Bone marrow (tissue), 2 donors: ENCODE results near the gene TUBGCP6.
"Not testable (repeated sequence)": the region's sequence is repeated elsewhere in the genome, so short reads cannot be mapped to it uniquely, and the experiment has no call there.

Experiments
- DNase-seq, 2 donors: peaks; one replicate each; lab custom pipeline; 2025; lab: John Stamatoyannopoulos, UW

Gene TUBGCP6

DNA sequence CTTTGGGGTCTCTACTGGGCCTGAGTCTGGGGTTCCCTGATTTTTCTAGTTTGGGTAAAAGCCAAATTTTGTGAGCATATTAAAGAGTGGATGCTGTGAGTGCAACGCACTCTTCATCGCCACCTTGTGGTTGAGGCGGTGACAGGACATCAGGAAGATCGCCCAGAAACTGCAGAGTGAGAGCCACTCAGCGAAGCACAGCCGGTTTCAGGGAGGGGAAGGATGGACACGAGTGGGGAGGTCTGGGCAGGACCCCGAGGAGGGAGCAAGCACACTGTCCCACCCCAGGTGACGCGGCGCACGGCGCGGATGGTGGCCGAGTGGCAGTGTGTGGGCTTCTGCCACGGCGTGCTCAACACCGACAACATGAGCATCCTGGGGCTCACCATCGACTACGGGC is 34.9 kb downstream of the TUBGCP6 start:
- DNase-seq, result peak in 1 of 2 donors; percentile 27

DNA sequence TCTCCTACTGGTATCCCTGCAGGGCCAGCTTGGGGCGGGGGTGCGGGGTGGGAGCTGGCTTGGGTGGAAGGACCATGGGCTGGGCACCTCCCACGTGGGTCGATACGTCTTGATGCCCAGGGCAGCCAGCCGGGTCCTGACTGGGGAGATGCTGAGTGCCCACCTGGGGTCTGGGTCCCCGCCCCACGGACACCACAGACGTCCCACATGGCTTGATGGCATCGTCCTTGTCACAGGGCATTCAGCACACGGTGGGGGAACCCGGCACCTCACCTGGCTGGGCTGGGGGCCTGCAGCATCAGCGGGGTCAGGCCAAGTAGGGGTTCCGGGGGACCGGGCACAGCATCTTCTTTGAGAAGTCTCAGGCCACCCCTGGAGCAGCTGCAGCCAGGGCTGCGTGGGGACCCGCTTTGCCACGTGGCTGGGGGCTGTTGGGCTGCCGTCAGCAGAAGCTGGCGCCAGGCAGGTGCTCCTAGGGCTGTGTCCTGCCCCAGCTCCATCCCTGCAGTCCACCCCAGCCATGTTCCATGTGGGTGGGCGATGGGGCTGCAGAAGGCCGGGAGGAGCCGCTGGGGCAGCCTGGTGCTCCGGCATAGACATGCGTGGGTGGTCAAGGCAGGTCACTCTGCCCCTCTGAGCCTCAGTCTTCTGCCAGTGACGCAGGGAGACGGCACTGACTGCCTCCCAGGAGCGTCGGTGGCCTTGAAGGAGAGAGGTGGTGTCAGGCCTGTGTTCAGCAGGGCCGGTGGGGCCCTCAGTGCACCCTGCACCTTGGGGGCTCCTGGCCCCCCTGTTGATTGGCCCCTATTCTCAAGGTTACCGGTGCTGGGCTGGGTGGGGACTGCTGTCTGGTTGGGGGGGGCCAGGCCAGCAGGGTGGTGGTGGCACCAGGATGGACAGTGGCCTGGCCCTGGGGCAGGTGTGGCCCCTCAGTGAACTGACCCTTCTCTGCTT is 35.6 kb downstream of the TUBGCP6 start:
- no peak for DNase-seq

DNA sequence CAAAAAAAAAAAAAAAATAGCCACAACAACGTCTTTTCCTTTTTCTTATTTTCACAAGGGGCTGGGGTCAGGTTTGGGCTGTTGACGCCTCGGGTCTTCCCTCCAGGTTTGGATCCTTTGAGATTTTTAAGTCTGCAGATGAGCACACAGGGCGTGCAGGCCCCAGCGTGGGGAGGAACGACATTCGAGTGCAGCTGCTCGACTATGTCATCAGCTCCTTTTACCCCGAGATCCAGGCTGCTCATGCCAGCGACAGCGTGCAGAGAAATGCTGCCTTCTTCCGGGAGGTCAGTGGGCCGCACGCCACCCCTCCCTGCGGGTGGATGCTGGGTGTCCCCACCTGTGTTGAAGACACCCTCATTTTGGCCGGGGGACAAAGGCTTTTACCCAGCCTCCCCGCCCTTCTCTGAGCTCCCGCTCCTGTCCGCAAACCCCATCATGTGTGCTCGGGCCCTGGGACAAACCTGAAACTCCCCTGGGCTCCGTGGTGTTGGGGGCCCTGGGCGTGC is 36.3 kb downstream of the TUBGCP6 start:
- no peak for DNase-seq

DNA sequence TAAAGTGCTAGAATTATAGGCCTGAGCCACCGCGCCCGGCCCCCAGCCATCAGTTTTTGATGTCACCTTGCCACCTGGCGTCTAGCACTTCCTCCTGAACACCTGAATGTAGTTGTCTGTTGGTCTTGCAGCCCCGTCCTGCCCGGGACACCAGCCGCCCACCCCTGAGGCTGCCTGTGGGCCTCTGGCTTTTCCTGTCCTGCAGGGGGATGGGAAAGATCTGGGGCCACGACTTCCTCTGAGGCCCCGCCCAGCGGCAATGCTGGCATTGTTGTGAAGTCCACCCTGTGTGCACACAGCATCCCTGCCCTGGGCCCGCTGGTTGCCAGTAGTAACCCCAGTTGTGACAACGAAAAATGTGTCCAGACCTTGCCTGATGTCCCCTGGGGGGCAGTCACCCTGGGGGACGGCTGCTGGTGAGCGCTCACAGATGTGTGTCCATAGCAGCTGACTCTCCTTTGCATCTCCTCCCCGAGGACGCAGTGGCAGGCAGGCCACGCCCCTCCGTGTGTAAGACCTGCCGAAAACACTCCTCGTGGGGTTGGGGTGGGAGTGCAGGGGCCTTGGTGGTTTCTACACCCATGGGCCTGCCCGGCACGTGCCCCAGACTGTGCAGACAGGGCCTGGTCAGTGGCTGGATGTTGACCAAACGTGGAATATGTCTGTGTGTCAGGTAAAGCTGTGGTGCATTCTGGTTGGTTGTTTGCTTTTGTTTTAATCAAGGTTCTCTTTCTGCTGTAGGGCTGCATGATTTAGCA is 37.3 kb downstream of the TUBGCP6 start:
- no peak for DNase-seq

DNA sequence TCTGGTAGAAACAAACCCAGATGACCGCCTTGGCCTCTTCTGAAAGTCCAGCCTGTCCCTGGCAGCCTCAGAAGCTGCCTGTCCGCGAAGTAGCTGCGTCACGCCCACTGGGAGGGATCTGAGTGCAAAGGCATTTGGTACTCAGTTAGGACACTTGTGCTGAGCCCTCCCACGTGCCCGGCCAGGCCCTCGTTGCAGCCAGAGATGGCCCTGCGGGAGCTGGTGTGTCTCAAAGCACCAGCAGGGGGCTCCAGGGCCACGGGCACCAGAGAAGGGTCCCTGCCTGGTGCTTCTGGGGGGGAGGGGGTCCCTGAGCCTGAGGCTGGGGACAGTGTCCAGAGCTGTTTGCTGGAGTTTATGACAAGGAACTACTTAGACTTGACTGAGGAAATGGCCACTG is 38.2 kb downstream of the TUBGCP6 start:
- no peak for DNase-seq

DNA sequence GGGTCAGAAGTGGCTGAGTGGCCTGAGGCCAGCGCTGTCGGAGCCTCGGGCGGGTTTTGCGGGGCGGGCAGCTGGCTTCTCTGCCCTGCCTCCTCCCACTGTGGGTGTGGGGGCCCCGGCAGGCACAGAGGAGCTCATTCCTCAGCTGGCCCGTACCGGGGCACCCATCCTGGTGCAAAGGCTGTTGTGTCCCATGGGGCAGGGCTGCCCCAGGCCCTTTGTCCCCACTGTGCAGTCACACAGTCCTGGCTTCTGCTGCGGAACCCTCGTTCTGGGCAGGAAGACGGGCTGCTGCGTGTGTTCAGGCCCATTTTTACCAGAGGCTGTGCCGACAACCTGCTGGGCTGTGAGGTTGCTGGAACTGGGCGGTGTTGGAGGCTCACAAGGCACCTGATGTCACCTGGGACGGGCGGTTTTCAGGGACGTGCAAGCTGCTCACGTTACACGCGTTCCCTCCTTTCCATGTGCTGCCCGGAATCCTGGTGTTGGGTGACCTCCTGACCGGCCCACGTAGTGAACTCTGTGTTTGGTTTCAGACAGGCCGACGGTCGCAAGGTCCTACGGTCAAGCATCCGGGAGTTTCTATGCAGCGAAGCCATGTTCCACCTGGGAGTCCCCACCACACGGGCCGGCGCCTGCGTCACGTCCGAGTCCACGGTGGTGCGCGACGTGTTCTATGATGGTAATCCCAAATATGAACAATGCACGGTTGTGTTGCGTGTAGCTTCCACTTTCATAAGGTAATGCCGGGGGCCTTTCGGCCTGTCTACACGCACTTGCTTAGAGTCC is 38.8 kb downstream of the TUBGCP6 start:
- DNase-seq, result no peak

DNA sequence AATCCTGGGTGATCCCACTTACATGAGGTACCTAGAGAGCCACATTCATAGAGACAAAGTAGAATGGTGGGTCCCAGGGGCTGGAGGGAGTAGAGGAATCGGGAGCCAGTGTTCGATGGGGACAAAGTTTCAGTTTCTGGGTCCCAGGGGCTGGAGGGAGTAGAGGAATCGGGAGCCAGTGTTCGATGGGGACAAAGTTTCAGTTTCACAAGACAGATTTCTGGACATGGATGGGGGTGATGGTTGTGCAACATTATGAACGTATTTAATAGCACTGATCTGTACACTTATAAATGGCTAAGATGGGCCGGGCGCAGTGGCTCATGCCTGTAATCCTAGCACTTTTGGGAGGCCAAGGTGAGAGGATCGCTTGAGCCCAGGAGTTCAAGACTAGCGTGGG is 39.8 kb downstream of the TUBGCP6 start:
- not testable (repeated sequence) for DNase-seq

DNA sequence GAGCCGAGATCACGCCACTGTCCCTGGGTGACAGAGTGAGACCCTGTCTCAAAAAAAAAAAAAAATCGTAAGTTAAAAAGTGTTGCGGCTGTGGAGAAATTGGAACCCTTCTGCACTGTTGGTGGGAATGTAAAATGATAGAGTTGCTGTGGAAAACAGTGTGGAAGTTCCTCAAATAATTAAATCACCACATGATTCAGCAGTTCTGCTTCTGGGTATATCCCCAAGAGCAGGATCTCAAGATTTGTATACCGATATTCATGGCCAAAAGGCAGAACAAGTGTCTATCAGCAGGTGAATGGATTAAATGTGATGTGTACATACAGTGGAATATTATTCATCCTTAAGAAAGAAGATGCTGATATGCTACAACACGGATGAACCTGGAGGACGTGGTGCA is 40.3 kb downstream of the TUBGCP6 start:
- no peak for DNase-seq

DNA sequence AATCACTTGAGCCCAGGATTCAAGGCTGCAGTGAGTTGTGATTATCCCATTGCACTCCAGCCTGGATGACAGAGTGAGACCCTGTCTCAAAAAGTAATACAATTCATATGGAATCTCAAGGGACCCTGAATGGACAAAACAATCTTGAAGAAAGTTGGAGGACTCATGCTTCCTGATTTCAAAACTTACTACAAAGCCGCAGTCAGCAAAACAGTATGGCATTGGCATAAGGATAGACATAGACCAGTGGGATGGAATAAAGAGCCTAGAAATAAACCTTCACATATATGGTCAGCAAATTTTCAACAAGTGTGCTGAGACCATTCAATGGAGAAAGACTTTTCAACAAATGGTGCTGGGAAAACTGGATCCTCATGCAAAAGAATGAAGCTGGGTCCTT is 41.5 kb downstream of the TUBGCP6 start:
- no peak for DNase-seq

DNA sequence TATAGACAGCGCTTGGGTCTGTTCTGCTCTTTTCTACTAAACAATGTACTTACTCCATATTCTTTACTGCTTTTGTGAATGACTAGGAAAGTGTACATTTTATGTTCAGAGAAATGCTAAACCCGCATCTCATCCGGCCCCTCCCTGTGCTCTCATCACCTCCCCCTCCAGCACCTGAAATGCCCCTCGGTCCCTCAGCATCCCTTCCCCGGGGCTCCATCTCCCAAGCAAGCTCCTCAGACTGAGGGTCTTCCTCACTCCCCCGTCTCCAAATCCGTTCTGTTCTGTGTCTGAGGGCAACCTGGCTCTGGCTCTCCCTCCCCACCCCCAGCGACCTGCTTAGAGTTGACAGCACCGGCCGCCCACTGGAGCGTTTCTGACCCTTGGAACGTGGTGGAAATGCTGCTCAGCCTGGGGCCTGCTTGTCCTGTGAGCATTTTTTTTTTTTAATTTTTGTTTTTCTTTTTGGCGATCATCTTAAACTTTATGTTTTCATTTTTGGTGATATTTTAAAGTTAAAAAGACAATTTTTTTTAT is 42.6 kb downstream of the TUBGCP6 start:
- no peak for DNase-seq

DNA sequence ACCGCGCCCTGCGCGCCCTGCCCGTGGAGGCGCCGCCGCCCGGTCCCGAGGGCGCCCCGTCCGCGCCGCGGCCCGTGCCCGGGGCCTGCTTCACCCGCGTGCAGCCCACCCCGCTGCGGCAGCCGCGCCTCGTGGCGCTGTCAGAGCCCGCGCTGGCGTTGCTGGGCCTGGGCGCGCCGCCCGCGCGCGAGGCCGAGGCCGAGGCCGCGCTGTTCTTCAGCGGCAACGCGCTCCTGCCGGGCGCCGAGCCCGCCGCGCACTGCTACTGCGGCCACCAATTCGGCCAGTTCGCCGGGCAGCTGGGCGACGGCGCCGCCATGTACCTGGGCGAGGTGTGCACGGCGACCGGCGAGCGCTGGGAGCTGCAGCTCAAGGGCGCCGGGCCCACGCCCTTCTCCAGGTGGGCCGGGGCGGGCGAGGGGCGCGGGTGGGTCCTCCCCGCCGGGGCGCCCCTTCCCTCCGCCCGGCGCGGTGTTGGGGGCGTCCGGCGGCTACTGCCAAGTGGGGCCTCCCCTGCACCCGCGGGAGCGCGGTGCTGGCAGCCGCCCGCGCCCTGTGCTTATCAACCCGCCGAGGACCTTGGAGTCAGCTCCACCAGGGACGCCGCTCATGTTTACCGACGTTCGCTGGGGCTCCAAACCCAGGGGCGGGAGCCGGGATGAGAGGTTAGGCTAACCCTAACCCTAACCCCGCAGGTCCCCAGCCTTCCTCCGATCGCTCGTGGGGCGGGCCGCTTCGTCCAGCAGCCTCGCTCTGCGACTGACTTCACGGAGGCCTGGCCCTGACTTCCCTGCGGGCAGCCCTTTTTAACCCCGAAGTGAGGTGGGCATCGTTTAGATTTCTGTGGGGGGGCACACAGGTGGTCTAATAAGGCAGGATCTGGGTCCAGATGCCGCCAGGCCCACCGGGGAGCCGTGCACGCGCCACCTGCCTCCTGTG is 43.4 kb downstream of the TUBGCP6 start:
- no peak for DNase-seq

DNA sequence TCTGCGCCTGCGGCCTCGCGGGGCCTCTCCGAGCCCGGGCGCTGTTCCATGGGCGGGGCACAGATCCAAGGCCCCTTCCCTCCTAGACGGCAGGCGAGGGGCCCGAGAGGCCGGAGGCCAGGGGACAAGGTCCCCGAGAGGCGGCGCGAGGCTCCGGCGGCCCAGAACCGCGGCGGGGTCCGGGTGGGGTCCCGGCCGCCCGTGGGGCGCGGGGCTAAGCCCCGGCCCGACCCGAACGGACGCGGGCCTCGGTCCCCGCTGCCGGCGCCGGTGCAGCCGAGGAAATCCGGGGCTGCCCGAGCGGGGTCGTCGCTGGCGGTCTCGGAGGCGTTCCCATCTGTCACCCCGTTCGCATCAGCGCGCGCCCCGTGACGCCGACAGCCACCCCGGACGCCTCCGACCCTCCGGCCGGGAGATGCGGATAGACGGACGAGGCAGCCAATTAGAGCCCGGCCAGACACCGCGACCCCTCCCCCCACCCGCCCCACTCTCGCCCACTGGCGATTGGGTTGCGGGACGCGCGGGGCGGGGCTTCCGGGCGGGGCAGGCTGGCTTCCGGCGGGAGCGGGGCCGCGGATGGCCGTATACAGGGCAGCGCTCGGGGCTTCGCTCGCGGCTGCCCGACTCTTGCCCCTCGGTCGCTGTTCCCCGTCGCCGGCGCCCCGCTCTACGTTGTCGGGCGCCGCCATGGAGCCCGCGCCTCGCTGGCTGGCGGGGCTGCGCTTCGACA is 44.2 kb downstream of the TUBGCP6 start, which contains the start of gene SELENOO:
Gene SELENOO (plus strand): TSS at position 551 of the 730 bp plus-strand sequence. CDS start 26 bp downstream, at position 577.
- peak; percentile 75 to 77 for DNase-seq

DNA sequence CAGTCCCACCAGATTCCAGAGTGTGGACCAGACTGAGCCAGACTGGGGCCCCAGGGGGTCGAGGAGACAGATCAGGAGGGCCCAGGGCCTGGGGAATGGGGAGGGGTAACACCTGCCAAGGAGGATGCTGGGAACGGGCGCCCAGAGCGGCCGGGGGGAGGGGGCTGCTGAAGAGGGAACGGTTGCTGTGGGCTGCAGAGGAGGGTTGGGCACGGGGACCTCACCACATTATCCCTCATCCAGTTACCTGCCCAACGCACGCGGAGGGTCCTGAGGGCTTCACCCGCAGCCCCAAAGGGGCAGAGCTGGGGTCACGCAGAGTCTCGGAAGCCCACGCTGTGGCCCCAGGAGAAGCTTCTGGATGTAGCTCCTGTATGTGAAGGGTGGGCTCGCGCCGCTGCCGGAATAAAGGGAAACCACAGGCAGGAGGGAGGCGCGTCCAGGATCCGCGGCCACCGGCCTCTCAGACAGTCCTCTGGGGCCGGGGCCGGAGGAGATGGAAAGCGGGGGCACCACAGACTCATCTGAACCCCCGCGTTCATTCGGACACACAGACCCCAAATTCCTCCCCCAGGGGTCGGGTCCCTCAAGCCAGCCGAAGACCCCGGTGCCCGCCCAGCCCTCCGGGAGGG is 44.9 kb downstream of the TUBGCP6 start:
- DNase-seq, result no peak

DNA sequence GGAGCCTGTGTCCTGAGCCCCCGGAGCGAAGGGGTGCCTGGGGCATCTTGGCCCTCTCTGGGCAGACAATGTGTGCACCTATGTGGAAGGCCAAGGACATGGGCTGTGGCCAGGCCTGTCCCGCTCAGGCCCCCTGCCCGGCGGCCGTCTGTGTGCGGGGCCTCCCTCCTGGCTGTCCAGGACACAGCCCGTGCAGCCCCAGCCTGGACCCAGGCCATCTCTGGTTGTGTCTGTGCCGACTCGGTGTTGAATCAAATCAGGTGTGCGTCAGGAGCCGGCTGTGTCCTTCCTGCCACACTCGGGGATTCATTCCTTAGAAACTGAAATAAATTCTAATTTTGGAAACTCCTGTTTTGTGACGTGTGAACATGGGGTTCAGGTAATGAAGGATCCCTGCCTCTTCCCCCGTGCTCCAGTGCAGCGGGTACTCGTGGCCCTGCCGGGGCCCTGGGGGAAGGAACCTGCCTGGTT is 45.5 kb downstream of the TUBGCP6 start:
- no peak for DNase-seq

DNA sequence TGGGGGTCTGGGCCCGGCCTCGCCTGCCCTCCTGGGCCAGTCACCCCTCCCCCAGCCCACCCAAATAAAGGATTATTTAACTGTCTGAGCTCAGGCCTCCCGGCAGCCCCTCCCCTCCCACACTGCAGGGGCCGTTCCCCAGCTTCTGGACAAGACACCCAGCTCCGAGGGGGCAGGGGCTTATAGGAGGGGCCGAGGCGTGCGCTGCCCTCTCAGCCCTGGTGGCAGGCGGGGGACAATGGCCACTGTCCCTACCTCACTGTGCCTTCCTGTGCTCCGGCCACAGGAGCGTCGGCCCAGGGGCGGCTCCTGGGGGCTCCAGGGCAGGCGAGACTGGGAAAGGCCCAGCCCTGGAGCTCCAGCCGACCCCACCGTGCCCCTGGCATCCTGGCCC is 46.2 kb downstream of the TUBGCP6 start:
- DNase-seq, result no peak

DNA sequence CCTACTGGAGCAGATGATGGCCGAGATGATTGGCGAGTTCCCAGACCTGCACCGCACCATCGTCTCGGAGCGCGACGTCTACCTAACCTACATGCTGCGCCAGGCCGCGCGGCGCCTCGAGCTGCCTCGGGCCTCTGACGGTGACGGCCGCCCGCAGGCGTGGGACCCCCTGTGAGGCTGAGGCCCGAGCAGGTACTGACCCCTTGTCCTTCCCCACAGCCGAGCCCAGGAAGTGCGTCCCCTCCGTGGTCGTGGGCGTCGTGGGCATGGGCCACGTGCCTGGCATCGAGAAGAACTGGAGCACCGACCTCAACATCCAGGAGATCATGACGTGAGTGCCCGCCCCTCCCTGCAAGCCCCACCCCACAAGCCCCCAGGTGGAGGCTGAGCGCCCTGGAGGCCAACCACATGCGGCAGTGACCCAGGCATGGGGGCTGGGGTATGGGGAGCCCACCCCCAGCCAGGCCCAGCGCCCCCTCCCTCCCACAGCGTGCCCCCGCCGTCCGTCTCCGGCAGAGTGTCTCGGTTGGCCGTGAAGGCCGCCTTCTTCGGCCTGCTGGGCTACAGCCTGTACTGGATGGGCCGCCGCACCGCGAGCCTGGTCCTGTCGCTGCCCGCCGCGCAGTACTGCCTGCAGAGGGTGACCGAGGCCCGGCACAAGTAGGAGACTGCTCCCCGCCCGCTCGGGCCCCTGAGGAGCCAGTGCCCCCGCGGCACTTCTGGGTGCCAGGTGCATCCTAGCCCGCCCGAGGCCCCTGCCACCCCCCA is 46.8 kb downstream of the TUBGCP6 start:
- no peak for DNase-seq

DNA sequence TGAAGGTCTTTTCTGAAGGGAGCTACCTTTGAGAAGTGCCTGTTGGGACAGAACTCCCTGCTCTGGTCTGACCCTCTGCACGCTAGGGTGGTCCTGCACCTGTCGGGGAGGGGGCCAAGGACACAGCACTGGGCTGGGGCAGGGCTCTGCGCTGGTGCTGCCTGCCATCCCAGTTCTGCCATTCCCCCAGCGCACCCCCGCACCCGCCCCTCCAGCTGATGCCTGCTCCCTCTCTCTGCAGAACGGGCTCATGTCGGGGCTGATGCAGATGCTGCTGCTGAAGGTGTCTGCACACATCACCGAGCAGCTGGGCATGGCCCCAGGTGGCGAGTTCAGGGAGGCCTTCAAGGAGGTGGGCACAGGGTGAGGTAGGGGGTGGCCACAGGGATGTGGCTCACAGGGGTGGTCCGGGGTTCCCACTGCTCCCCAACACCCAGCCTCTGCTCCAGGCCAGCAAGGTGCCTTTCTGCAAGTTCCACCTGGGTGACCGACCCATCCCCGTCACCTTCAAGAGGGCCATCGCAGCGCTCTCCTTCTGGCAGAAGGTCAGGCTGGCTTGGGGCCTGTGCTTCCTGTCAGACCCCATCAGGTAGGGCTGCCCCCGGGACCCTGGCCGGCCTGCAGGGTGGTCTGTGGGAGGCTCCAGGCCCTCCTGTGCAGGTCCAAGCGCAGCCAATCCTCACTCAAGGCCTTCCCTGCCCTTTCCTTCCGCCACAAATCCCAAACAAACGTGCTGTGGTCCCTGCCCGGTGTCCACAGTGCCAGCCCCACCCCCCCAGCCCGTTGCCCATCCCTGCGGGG is 47.6 kb downstream of the TUBGCP6 start:
- DNase-seq, result no peak

DNA sequence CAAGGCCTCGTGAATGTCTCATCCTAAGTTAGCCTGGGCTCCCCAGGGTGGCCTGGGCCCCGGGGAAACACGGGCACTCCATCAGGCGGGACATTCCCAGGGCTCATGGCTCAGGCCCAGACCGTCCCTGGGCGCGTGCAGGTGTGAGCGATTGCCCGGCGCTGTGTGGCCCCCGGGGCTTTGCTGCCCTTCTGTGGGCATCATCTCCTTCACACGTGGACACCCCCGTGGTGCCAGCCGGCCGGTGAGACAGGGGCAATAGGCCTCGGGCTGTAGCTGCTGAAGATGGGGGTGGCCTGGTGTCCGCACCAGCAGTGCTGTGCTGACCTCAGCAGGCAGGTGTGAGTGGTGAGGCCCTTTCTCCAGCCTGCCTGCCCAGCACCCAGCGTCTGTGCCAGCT is 48.6 kb downstream of the TUBGCP6 start:
- DNase-seq, result no peak
